Lower leg skin (tissue), 4 donors: Measurements from ENCODE around the gene PIP5K1C. TPM values are rescaled to one million over a fixed set of nuclear protein-coding genes. Genes with fewer than 3 reads are reported as not detected.

Experiments
- DNase-seq, 2 donors: peaks; one replicate each; pipeline ENCODE4 v3.0.0-alpha.2; 2019; ENCODE audit warnings: low spot score in 2 of 2
- H3K4me3 ChIP-seq: fragments of 200-600 bp; sonication (generic); 2 replicates; pipeline ENCODE4 v1.5.1; 2017; ENCODE audit warnings: mild to moderate bottlenecking, low read depth; ENCODE audit not compliant: poor library complexity, severe bottlenecking
- POLR2A ChIP-seq, 2 donors: fragments of 450-650 bp; IDR thresholded peaks; one replicate each; pipeline ENCODE4 v1.6.1; 2016 to 2017; ENCODE audit warnings: antibody characterized with exemption in 2 of 2, mild to moderate bottlenecking in 1 of 2, moderate library complexity in 1 of 2
- WGBS, 2 donors: methylation state at CpG; one replicate each; pipeline ENCODE4 v1.1.5; 2018; 5-methylcytosine and 5-hydroxymethylcytosine counted together
- intact Hi-C: fragments of 100-400 bp; cut with DNase I; formaldehyde crosslinking; loops from one replicate; pipeline ENCODE4 v1.15.0; 2023; ENCODE audit warnings: low total_unique reads
- total RNA-seq, 4 donors: library from RNA; depleted of rRNA; stranded (reverse); fragments of >200 nt; gene quantifications; one replicate each; pipeline ENCODE4 v1.1.0, GENCODE V29; 2016
- TF ChIP-seq, protein P1 (sequence below), 3 donors: fragments of 450-650 bp; IDR thresholded peaks; one replicate each; pipeline ENCODE4 v1.5.1; 2016; ENCODE audit warnings: antibody characterized with exemption in 3 of 3, mild to moderate bottlenecking in 3 of 3, moderate library complexity in 2 of 3

Gene PIP5K1C
- total RNA-seq, 4 donors from 2014 or later, result 14.1 to 27.3 (median 22.1) TPM

DNA sequence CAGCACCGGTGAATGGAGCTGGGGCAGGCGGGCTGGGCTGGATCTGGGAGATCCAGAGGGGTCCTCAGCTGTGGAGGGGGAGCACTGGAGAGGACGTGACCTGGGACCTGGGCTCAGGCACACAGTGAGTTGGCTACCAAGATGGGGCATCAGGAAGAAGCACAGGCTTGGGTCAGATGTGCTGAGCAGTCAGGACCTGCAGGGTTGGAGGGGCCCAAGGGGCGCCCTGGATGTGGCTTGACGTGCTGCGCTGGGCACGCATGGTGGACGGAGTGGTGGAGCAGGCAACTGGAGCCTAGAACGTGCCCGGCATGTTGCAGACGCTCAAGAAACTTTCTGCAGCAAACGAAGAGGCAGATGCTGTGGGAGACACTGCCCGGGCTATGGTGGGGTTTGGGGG is 20.7 kb downstream of the PIP5K1C start:
- TF ChIP-seq, protein P1, sequence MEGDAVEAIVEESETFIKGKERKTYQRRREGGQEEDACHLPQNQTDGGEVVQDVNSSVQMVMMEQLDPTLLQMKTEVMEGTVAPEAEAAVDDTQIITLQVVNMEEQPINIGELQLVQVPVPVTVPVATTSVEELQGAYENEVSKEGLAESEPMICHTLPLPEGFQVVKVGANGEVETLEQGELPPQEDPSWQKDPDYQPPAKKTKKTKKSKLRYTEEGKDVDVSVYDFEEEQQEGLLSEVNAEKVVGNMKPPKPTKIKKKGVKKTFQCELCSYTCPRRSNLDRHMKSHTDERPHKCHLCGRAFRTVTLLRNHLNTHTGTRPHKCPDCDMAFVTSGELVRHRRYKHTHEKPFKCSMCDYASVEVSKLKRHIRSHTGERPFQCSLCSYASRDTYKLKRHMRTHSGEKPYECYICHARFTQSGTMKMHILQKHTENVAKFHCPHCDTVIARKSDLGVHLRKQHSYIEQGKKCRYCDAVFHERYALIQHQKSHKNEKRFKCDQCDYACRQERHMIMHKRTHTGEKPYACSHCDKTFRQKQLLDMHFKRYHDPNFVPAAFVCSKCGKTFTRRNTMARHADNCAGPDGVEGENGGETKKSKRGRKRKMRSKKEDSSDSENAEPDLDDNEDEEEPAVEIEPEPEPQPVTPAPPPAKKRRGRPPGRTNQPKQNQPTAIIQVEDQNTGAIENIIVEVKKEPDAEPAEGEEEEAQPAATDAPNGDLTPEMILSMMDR (IDR thresholded peaks at IDR 0.05), result no peak
- TF ChIP-seq POLR2A (IDR thresholded peaks at IDR 0.05), result no peak
- H3K4me3 ChIP-seq, result no peak overlapping the region
- intact Hi-C loops, result no loop called here
- 90 to 95% methylated on average over 13 of the region's 13 CpGs for WGBS, 2 donors
- DNase-seq, result no peak

DNA sequence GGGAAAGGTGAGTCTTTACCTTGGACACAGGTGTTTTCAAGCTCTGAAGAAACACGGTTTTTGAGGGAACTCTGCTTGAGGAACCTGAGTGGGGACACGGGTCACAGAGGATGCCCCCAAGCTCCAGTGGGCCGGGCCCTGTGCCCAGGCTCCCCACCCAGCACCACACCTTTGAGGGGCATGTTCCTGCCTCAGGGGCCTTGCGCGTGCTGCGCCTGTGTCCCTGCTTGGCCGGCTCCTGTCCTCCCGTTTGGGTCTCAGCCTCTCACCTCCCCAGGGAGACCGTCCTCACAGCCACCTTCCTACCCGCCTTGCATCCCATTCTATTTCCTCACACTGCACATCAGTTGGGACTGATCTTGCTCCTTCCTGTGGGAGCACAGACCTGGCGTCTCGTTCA is 21.1 kb downstream of the PIP5K1C start:
- intact Hi-C loops, result no loop called here
- DNase-seq, result no peak
- no peak overlapping the region for H3K4me3 ChIP-seq
- no peak for TF ChIP-seq POLR2A (IDR thresholded peaks at IDR 0.05)
- 82 to 84% methylated on average over 12 of the region's 12 CpGs for WGBS, 2 donors

- TF ChIP-seq, protein P1 (IDR thresholded peaks at IDR 0.05), result no peak
- TF ChIP-seq POLR2A (IDR thresholded peaks at IDR 0.05), result no peak
- no peak for DNase-seq
- 91 to 95% methylated on average over 3 of the region's 3 CpGs for WGBS, 2 donors
- intact Hi-C loops, result no loop called here
- H3K4me3 ChIP-seq, result no peak overlapping the region
Measured at GRCh38 chr19:3678188-3678587, 22.1 kb downstream of the PIP5K1C start.

DNA sequence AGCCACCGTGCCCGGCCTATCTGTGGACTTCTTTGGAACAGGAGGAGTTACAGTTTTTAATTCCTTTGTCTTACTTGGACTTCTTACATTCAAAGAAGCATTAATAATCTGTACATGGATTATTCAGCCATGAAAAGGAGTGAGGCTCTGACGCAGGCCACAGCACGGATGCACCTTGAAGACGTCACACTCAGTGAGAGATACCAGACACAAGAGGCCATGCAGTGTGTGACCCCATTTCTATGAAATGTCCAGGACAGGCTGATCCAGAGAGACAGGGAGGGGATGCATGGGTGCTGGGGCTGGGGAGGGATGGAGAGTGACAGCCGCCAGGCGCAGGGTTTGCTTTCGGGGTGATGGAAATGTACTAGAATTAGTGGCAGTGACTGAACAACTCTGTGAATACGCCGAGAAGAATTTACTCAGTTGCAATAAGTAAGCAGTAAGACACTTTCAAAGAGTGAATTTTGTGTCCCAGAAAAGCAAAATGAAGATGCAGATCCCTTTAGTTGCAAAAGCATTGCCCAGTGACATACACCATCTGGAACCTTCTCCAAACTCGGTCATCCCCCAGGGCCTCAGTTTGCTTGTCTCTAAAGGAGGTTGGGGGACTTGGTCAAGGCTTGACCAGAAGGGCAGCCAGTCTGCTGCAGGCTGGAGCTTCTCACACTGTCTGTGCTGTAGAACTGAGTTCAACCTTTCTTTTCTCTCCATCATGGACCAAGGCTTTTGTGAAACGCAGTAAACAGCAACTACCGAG is 25.3 kb downstream of the PIP5K1C start:
- no peak for TF ChIP-seq POLR2A (IDR thresholded peaks at IDR 0.05)
- TF ChIP-seq, protein P1 (IDR thresholded peaks at IDR 0.05), result no peak
- no peak for DNase-seq
- intact Hi-C loops, result no loop called here
- 94 to 96% methylated on average over 13 of the region's 13 CpGs for WGBS, 2 donors
- no peak overlapping the region for H3K4me3 ChIP-seq

DNA sequence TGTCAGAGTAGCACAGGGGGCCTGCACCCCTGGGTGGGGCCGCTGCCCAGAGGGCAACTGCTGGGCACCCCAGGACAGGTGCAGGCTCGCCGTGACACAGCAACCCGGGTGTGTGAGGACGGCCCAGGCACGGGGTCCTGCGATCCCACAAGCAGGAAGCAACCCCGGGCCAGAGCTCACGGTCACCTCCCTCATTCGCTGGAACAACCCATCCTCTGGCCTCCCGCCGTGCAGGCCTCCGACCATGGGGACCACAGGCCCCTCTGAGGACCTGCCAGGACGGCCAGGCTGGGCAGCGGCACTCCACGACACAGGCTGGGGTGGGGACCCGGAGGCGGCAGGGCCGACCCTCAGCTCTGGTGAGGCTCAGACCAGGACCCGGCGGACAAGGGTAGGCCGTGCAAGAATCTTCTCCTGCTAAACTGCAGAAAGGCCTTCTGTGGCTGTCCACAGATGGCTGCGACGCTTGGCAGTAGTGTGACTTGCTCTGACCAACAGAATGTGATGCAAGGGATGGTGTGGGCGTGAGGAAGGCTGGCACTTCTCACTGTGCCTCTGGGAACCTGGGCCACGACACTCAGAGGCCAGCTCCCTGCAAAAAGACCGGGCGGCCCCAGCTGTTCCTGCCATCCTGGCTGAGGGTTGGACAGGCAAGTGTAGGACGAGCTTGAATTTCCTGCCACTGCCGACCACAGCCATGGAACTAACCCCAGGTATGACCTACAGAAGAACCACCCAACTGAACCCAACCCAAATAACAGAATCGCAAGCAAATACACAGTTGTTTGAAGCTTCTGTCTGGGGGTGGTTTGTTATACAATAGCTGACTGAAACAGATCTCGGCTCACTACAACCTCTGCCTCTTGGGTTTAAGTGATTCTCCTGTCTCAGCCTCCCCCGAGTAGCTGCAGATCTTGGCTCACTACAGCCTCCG is 26.5 kb downstream of the PIP5K1C start:
- intact Hi-C loops, result no loop called here
- H3K4me3 ChIP-seq, result no peak overlapping the region
- DNase-seq, result no peak
- TF ChIP-seq, protein P1 (IDR thresholded peaks at IDR 0.05), result no peak
- TF ChIP-seq POLR2A (IDR thresholded peaks at IDR 0.05), result no peak
- 94 to 98% methylated on average over 18 to 19 of the region's 34 CpGs for WGBS, 2 donors

GRCh38 chr19:3672993-3673392 is 27.3 kb downstream of the PIP5K1C start:
- WGBS, 2 donors, result 91 to 93% methylated on average over 13 of the region's 13 CpGs
- TF ChIP-seq, protein P1 (IDR thresholded peaks at IDR 0.05), result no peak
- TF ChIP-seq POLR2A (IDR thresholded peaks at IDR 0.05), result no peak
- no peak overlapping the region for H3K4me3 ChIP-seq
- intact Hi-C loops, result no loop called here
- DNase-seq, result no peak
